HG03457 (cell line): ENCODE results near the gene PRELP.
"Not testable (repeated sequence)": the region's sequence is repeated elsewhere in the genome, so short reads cannot be mapped to it uniquely, and the experiment has no call there.

ENCODE experiments used
- ATAC-seq: cut with Tn5 transposase; IDR thresholded peaks from one replicate; pipeline ENCODE4 v1.9.1; 2021; ENCODE audit warnings: moderate number of reproducible peaks; ENCODE audit not compliant: unreplicated experiment

The PRELP gene

DNA sequence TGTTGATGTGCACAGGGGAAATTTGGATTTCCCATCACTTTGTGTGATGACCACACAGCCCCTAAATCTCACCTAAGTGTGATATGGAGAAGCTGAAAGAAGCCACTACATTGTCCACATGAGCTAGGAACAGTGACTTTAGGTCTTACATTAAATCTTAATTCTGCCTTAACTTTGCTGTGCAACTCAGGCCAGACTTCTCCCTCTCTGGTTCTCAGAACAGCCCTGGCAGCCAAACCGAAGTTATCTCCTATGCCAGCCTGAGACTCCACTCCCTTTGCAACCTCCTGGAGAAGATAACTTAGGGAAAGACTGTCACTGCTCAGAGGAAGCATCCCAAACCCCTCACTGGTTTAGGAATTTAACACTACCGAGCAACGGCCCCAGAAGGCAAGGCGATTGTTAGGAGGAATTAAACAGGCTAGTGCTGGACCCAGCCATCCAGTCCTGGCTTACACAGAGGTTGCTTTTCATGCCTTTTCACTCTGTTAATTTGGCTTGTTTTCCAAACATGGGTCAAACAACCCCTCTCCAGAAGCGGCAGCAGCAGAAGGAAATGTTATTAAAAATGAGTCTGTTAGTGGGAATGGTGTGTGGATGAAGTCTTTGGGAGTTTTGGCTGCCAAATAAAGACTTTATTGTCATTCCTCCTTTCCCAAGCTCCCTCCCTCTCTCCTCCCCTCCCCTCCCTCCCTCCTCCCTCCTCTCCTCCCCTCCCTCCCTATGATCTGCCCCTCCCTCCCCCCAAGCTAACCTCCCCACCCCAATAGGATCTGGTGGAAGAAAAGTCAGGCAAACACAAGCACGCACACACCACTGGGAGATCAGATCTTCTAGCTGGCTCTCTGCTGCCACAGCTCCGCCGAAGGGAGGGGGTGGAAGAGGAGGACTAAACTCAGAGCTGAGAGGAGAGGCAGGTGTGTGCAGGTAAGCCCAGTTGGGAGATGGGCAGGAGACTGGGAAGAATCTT is at the start of gene PRELP:
Gene PRELP, plus strand, starts transcription at position 795 of the 970 bp plus-strand sequence. CDS start 7,379 bp downstream, outside the sequence.
- ATAC-seq: no peak

DNA sequence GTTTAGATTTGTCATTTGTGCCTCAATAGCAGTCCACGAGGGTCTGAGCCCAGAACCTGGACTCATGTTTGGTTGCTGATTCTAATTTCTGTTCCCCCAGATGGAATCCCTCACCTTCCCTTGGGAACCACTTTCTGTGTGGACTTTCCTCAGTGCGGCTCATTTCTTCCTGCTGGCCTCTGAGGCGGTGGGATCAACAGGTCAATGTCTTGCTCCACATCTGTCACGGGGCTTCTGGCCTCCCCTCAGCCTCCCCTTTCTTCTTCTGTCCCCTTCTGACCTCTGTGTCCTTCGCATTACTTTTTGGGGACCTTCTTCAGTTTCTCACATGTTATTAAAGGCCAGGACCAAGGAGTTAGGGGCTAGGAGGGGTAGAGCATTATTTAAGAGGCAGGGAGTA is 49.2 kb upstream of the PRELP start:
- no peak for ATAC-seq

DNA sequence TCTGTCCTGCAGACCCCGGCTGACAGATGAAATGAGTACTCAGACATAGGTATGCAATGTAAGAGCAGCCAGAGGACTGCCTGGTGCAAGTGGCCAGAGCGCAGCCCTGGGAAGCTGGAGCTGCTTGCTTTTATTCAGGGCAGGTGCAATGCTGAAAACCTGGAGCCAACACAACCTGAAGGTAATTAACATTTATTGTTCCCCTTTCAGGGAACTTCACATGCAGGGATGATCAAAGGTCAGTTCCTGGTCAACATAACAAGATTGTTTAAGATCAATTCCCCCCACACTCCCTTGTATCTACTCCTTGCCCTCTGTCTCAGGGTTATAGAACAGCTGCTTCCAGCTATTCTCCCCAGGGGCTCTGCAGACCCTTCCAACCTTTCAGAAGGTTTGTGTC is 48.7 kb upstream of the PRELP start:
- no peak for ATAC-seq

- no peak for ATAC-seq
Measured at GRCh38 chr1:203427451-203427850, 48.2 kb upstream of the PRELP start.

DNA sequence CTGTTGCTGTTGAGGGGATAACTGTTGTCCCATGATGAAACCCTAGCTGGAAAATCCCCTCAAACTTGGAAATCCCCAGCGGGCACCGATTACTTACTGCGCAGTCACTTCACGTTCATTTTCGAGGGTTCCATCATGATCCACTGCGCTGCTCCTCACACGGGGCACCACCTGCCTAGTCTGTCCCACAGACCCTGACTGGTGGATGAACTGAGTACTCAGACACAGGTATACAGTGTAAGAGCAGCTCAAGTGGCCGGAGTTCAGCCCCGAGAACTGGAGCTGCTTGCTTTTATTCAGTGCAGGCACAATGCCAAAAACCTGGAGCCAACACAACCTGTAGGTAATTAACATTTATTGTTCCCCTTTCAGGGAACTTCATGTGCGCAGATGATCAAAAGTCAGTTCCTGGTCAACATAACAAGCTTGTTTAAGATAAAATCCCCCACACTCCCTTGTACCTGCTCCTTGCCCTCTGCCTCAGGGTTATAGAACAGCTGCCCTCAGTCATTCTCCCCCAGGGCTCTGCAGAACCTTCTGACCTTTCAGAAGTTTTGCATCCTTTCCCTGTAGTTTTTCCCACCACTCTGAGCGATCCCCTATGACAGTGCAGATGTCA is 46.5 kb upstream of the PRELP start:
- no peak for ATAC-seq

DNA sequence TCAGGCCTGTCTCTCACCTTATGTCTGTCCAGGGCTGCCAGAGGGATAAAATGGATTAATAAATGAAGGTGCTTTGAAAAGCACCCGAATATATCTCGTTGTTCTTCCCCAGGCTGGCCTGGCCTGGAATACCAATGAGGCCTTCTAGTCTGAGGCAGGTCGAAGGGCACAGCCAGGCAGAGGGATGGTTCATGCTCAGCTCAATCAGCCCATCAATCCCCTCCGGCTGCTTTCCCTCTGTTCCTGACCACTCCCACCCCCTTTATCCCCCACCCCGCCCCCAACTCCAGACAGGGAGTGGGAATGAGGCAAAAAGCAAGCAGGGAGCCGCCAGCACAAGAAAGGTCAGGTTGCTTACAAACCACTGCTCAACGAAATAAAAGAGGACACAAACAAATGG is 40.0 kb upstream of the PRELP start:
- no peak for ATAC-seq

- ATAC-seq: no peak
Measured at GRCh38 chr1:203437696-203438315, 37.8 kb upstream of the PRELP start.

DNA sequence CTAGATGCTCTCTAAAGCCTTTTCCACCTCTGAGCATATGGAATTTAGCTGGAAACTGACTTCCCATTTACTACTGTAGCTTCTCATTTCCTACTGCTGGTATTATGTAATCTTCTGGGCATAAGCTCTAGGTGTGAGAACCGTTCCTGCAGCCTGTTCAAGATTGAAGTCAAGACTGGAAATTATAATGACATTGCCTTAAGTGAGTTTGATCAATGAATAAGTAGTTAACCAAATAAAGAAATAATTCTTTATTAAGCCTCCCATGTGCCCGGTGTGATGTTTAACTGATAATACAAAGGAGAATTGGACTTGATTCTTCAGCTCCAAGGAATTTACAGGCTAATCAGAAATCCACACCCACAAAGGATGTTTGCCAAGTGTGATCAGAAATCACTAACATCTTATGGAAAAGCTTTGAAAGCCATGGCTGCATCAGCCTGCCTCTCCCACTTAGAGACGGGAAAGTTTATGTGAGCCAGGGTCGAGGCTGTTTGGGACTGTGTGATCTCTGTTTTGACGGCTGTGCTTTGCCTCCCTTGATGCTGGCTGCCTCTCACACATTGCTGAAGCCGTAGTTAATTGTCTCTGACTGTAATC is 36.4 kb upstream of the PRELP start:
- ATAC-seq: no peak

GRCh38 chr1:203440771-203441170 is 34.8 kb upstream of the PRELP start:
- ATAC-seq: no peak

GRCh38 chr1:203441766-203442165 is 33.8 kb upstream of the PRELP start:
- no peak for ATAC-seq

GRCh38 chr1:203442821-203443220 is 32.8 kb upstream of the PRELP start:
- no peak for ATAC-seq

GRCh38 chr1:203443296-203443695 is 32.3 kb upstream of the PRELP start:
- ATAC-seq: no peak

- ATAC-seq: no peak
Measured at GRCh38 chr1:203444171-203444576, 31.4 kb upstream of the PRELP start.

DNA sequence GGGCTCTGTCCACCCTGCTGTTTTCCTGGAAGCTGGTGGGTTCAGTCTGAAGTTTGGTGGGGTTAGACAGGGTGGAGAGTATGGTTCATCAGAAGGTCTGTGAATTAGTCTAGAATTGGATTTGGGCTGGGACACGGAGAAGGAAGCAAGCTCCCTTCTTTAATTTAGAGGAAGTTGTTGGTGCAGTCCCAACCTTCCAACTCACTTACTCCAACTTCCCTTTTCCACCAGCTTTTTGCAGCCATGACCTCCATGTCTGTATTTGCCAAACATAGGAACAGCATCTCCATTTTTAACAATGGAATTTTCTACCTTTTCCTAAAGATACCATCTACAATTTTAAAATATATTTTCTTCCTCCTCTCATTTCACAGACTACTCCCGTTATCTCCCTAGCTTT is 28.5 kb upstream of the PRELP start:
- no peak for ATAC-seq

DNA sequence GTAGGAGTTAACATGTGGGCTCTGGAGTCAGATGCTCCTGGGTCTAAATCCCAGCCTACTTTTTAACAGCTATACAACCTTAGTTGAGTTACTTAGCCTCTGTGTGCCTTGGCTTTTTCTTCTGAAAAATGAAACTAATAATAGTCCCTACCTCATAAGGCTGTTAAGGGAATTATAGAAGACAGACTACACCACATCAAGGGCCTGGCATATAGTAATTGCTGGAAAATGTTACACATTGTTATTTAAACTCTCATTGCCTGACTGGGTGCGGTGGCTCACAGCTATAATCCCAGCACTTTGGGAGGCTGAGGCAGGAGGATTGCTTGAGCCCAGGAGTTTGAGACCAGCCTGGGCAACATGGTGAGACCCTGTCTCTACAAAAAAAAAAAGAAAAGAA is 28.0 kb upstream of the PRELP start:
- ATAC-seq: not testable (repeated sequence)

- no peak for ATAC-seq
Measured at GRCh38 chr1:203448521-203449061, 27.0 kb upstream of the PRELP start.

DNA sequence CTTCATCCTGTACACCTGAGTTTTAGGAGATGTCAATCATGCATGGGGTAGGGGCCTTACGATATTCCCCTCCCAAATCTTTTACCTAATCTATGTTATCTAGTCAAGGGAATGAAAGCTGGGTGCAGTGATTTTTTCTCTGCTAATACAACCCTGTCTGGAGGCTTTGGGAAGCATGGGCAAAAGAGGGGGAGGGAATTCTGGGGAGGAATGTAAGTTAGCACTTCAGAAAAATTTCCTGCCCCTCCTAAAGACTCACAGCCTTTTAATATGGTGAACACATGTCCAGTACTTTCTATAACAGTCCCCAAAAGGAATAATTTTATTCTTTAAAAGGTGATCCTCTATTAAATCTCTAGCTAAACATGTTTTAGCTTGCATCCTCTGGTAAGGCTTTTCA is 25.6 kb upstream of the PRELP start:
- ATAC-seq: no peak

DNA sequence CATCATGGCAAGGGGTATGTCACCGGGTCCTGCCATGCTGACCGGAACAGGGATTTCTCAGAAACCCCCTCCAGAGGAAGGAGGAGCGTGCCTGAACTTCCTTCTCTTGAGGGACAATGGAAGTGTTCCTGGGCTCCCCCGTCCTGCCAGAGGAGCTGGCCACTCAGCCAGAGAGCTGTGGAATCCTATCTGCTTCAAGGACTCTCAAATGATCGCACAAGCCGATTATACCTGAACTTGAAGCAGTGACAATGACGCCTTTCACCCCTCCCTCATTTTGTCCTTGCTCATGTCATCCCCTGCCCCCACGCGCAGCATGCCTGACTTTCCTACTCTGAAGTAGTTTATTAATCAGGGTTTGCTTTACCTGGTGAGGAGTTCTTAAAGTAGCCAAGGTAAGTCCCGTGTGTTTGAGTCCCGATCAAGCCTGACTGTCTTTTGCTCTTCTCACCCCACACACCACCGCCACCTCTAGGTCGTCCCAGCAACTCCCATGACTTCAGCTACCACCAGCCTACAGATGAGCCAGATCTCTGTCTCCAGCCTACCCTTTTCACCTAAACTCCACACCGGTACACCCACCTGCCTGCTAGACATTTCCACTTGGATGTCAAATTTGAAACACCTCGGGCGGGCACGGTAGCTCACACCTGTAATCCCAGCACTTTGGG is 25.0 kb upstream of the PRELP start:
- no peak for ATAC-seq

GRCh38 chr1:203451836-203452784 is 23.5 kb upstream of the PRELP start:
- ATAC-seq: no peak
